ENCODE measurements around the gene AFG1L. TPM values are rescaled to one million over a fixed set of nuclear protein-coding genes. Genes with fewer than 3 reads are reported as not detected.
"Not testable (repeated sequence)": the region's sequence is repeated elsewhere in the genome, so short reads cannot be mapped to it uniquely, and the experiment has no call there.

AFG1L gene
- total RNA-seq, 1 experiment from 2014 or later, result 6.1 TPM

- Histone ChIP-seq H3K4me1 (ENCODE audit: low read length) (no peaks in the 10 kb centered on the region), H3K9me2 (replicated peaks; ENCODE audit: insufficient read depth, low read length) (no peaks in the 10 kb centered on the region), H2AFZ (ENCODE audit: low read length) (no peak overlapping the region), H3K36me3 (ENCODE audit: insufficient read depth, low read length) (no peaks in the 10 kb centered on the region), H3K79me2 (ENCODE audit: low read length) (no peaks in the 10 kb centered on the region), H4K20me1 (ENCODE audit: insufficient read depth, low read depth, low read length) (no peaks in the 10 kb centered on the region), H3K27me3 (ENCODE audit: low read length) (no peaks in the 10 kb centered on the region), H3K4me3 (ENCODE audit: low read length) (no peak overlapping the region), H3K9me3 (ENCODE audit: low read length) (no peaks in the 10 kb centered on the region), H3K27ac (ENCODE audit: low read length) (no peak overlapping the region), H3K4me2 (ENCODE audit: low read depth, low read length, poor library complexity, severe bottlenecking) (no peak overlapping the region), H3K9ac (ENCODE audit: low read length) (no peak overlapping the region)
- DNase-seq, result no peak
These were observed 114.0 kb downstream of the AFG1L start for GRCh38 chr6:108408861-108409260.

GRCh38 chr6:108416047-108416833 is 121.4 kb downstream of the AFG1L start:
- not testable (repeated sequence) for H4K20me1 ChIP-seq (ENCODE audit: insufficient read depth, low read depth, low read length); H3K9ac ChIP-seq (ENCODE audit: low read length); H3K27ac ChIP-seq (ENCODE audit: low read length); H3K9me3 ChIP-seq (ENCODE audit: low read length); H3K9me2 ChIP-seq (replicated peaks; ENCODE audit: insufficient read depth, low read length); H2AFZ ChIP-seq (ENCODE audit: low read length); H3K36me3 ChIP-seq (ENCODE audit: insufficient read depth, low read length); H3K27me3 ChIP-seq (ENCODE audit: low read length); H3K4me3 ChIP-seq (ENCODE audit: low read length); H3K4me1 ChIP-seq (ENCODE audit: low read length); DNase-seq; H3K4me2 ChIP-seq (ENCODE audit: low read depth, low read length, poor library complexity, severe bottlenecking); H3K79me2 ChIP-seq (ENCODE audit: low read length)

- no peaks in the 10 kb centered on the region for H4K20me1 ChIP-seq (ENCODE audit: insufficient read depth, low read depth, low read length)
- no peaks in the 10 kb centered on the region for H3K9me3 ChIP-seq (ENCODE audit: low read length)
- H3K79me2 ChIP-seq (ENCODE audit: low read length), result no peaks in the 10 kb centered on the region
- no peak overlapping the region for H3K27ac ChIP-seq (ENCODE audit: low read length)
- H3K27me3 ChIP-seq (ENCODE audit: low read length), result no peaks in the 10 kb centered on the region
- H3K4me2 ChIP-seq (ENCODE audit: low read depth, low read length, poor library complexity, severe bottlenecking), result no peak overlapping the region
- no peak overlapping the region for H2AFZ ChIP-seq (ENCODE audit: low read length)
- DNase-seq, result no peak
- no peaks in the 10 kb centered on the region for H3K4me1 ChIP-seq (ENCODE audit: low read length)
- H3K9me2 ChIP-seq (replicated peaks; ENCODE audit: insufficient read depth, low read length), result no peaks in the 10 kb centered on the region
- H3K4me3 ChIP-seq (ENCODE audit: low read length), result no peak overlapping the region
- no peak overlapping the region for H3K9ac ChIP-seq (ENCODE audit: low read length)
- no peaks in the 10 kb centered on the region for H3K36me3 ChIP-seq (ENCODE audit: insufficient read depth, low read length)
These were observed 122.2 kb downstream of the AFG1L start for GRCh38 chr6:108417027-108417426.

- Histone ChIP-seq H3K36me3 (ENCODE audit: insufficient read depth, low read length) (no peaks in the 10 kb centered on the region), H3K9ac (ENCODE audit: low read length) (no peak overlapping the region), H3K9me3 (ENCODE audit: low read length) (no peaks in the 10 kb centered on the region), H3K27ac (ENCODE audit: low read length) (no peak overlapping the region), H3K79me2 (ENCODE audit: low read length) (no peaks in the 10 kb centered on the region), H3K9me2 (replicated peaks; ENCODE audit: insufficient read depth, low read length) (no peaks in the 10 kb centered on the region), H3K4me2 (ENCODE audit: low read depth, low read length, poor library complexity, severe bottlenecking) (no peak overlapping the region), H3K4me1 (ENCODE audit: low read length) (no peaks in the 10 kb centered on the region), H4K20me1 (ENCODE audit: insufficient read depth, low read depth, low read length) (no peaks in the 10 kb centered on the region), H3K4me3 (ENCODE audit: low read length) (no peak overlapping the region), H3K27me3 (ENCODE audit: low read length) (no peaks in the 10 kb centered on the region), H2AFZ (ENCODE audit: low read length) (no peak overlapping the region)
- DNase-seq, result no peak
These were observed 124.6 kb downstream of the AFG1L start for GRCh38 chr6:108419474-108419873.

GRCh38 chr6:108419934-108420609 is 125.2 kb downstream of the AFG1L start:
- Histone ChIP-seq H3K9ac (ENCODE audit: low read length) (no peak overlapping the region), H3K36me3 (ENCODE audit: insufficient read depth, low read length) (no peaks in the 10 kb centered on the region), H3K9me2 (replicated peaks; ENCODE audit: insufficient read depth, low read length) (no peaks in the 10 kb centered on the region), H3K9me3 (ENCODE audit: low read length) (no peaks in the 10 kb centered on the region), H3K4me3 (ENCODE audit: low read length) (no peak overlapping the region), H2AFZ (ENCODE audit: low read length) (no peak overlapping the region), H3K79me2 (ENCODE audit: low read length) (no peaks in the 10 kb centered on the region), H3K4me2 (ENCODE audit: low read depth, low read length, poor library complexity, severe bottlenecking) (no peak overlapping the region), H3K27me3 (ENCODE audit: low read length) (no peaks in the 10 kb centered on the region), H3K4me1 (ENCODE audit: low read length) (no peaks in the 10 kb centered on the region), H3K27ac (ENCODE audit: low read length) (no peak overlapping the region), H4K20me1 (ENCODE audit: insufficient read depth, low read depth, low read length) (no peaks in the 10 kb centered on the region)
- DNase-seq, result no peak

- Histone ChIP-seq H3K27me3 (ENCODE audit: low read length) (no peaks in the 10 kb centered on the region), H2AFZ (ENCODE audit: low read length) (no peak overlapping the region), H3K9ac (ENCODE audit: low read length) (no peak overlapping the region), H3K36me3 (ENCODE audit: insufficient read depth, low read length) (no peaks in the 10 kb centered on the region), H3K9me2 (replicated peaks; ENCODE audit: insufficient read depth, low read length) (no peaks in the 10 kb centered on the region), H3K27ac (ENCODE audit: low read length) (no peak overlapping the region), H3K4me2 (ENCODE audit: low read depth, low read length, poor library complexity, severe bottlenecking) (no peak overlapping the region), H3K9me3 (ENCODE audit: low read length) (no peaks in the 10 kb centered on the region), H3K4me3 (ENCODE audit: low read length) (no peak overlapping the region), H3K4me1 (ENCODE audit: low read length) (no peaks in the 10 kb centered on the region), H4K20me1 (ENCODE audit: insufficient read depth, low read depth, low read length) (no peaks in the 10 kb centered on the region), H3K79me2 (ENCODE audit: low read length) (no peaks in the 10 kb centered on the region)
- DNase-seq, result no peak
These were observed 126.5 kb downstream of the AFG1L start for GRCh38 chr6:108421366-108421765.

- no peaks in the 10 kb centered on the region for H3K9me2 ChIP-seq (replicated peaks; ENCODE audit: insufficient read depth, low read length)
- no peak overlapping the region for H3K9ac ChIP-seq (ENCODE audit: low read length)
- H3K4me3 ChIP-seq (ENCODE audit: low read length), result no peak overlapping the region
- no peaks in the 10 kb centered on the region for H3K4me1 ChIP-seq (ENCODE audit: low read length)
- H3K9me3 ChIP-seq (ENCODE audit: low read length), result no peaks in the 10 kb centered on the region
- H3K27ac ChIP-seq (ENCODE audit: low read length), result no peak overlapping the region
- H4K20me1 ChIP-seq (ENCODE audit: insufficient read depth, low read depth, low read length), result no peaks in the 10 kb centered on the region
- no peaks in the 10 kb centered on the region for H3K27me3 ChIP-seq (ENCODE audit: low read length)
- no peaks in the 10 kb centered on the region for H3K79me2 ChIP-seq (ENCODE audit: low read length)
- no peak overlapping the region for H3K4me2 ChIP-seq (ENCODE audit: low read depth, low read length, poor library complexity, severe bottlenecking)
- H2AFZ ChIP-seq (ENCODE audit: low read length), result no peak overlapping the region
- H3K36me3 ChIP-seq (ENCODE audit: insufficient read depth, low read length), result no peaks in the 10 kb centered on the region
- DNase-seq, result no peak
These were observed 129.3 kb downstream of the AFG1L start for GRCh38 chr6:108423982-108424705.

- H3K9me3 ChIP-seq (ENCODE audit: low read length), result no peaks in the 10 kb centered on the region
- no peaks in the 10 kb centered on the region for H3K36me3 ChIP-seq (ENCODE audit: insufficient read depth, low read length)
- no peaks in the 10 kb centered on the region for H3K4me1 ChIP-seq (ENCODE audit: low read length)
- H3K9ac ChIP-seq (ENCODE audit: low read length), result no peak overlapping the region
- H3K79me2 ChIP-seq (ENCODE audit: low read length), result no peaks in the 10 kb centered on the region
- no peaks in the 10 kb centered on the region for H3K9me2 ChIP-seq (replicated peaks; ENCODE audit: insufficient read depth, low read length)
- no peaks in the 10 kb centered on the region for H4K20me1 ChIP-seq (ENCODE audit: insufficient read depth, low read depth, low read length)
- no peak overlapping the region for H2AFZ ChIP-seq (ENCODE audit: low read length)
- H3K4me2 ChIP-seq (ENCODE audit: low read depth, low read length, poor library complexity, severe bottlenecking), result no peak overlapping the region
- no peak for DNase-seq
- H3K4me3 ChIP-seq (ENCODE audit: low read length), result no peak overlapping the region
- H3K27ac ChIP-seq (ENCODE audit: low read length), result no peak overlapping the region
- H3K27me3 ChIP-seq (ENCODE audit: low read length), result no peaks in the 10 kb centered on the region
These were observed 130.6 kb downstream of the AFG1L start for GRCh38 chr6:108425428-108425827.
